Activated T-helper 2 cell treated with anti-CD3 and anti-CD28 coated beads, Interferon-gamma antibody, Interleukin-2, Interleukin-4, amounts not matched to agents 10 μg/mL and 5 μg/mL and 100 μg/mL, durations not matched to agents 14 hours and 24 hours and 36 hours (primary cell): ENCODE measurements around the gene LGALSL. TPM values are rescaled to one million over a fixed set of nuclear protein-coding genes. Genes with fewer than 3 reads are reported as not detected.

Experiments used
- DNase-seq: peaks from one replicate; pipeline ENCODE4 v3.0.0; 2021; ENCODE audit warnings: low spot score
- H3K27ac Mint-ChIP-seq: one replicate; pipeline ENCODE4 v1.8.0; 2021; ENCODE audit warnings: mixed read lengths
- H3K27me3 Mint-ChIP-seq: one replicate; pipeline ENCODE4 v1.8.0; 2021; ENCODE audit warnings: low read depth, mixed read lengths
- H3K36me3 Mint-ChIP-seq: one replicate; pipeline ENCODE4 v1.8.0; 2021; ENCODE audit warnings: low read depth, mixed read lengths
- H3K4me1 Mint-ChIP-seq: one replicate; pipeline ENCODE4 v1.8.0; 2021; ENCODE audit warnings: low read depth, mixed read lengths
- H3K4me3 Mint-ChIP-seq: one replicate; pipeline ENCODE4 v1.8.0; 2021; ENCODE audit warnings: low read depth, mild to moderate bottlenecking, moderate library complexity, mixed read lengths
- H3K9me3 Mint-ChIP-seq: one replicate; pipeline ENCODE4 v1.8.0; 2021; ENCODE audit warnings: mixed read lengths
- intact Hi-C: fragments of 100-400 bp; cut with micrococcal nuclease; formaldehyde crosslinking; loops from one replicate; pipeline ENCODE4 v1.15.1; 2023
- total RNA-seq: library from RNA; stranded (reverse); gene quantifications from 2 replicates; pipeline ENCODE4 v1.2.3, GENCODE V29; 2022

LGALSL gene
- total RNA-seq, 1 donor from 2014 or later = 2.6 TPM

DNA sequence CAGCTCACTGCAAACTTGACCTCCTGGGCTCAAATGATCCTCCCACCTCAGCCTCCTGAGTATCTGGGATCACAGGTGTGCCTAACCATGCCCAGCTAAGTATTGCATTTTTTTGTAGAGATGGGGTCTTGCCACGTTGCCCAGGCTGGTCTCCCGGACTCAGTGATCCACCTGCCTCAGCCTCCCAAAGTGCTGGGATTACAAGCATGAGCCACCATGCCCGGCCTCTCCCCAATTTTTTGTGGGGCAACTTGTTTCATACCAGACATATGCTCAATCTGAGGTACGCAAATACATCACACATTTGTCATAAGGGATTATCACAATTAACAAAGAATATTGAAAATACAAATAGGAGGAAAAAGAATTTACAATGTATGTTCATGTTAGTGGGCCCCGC lies 27.7 kb downstream of the LGALSL start:
- intact Hi-C loops = no loop called here
- no peak overlapping the region for H3K27ac Mint-ChIP-seq

DNA sequence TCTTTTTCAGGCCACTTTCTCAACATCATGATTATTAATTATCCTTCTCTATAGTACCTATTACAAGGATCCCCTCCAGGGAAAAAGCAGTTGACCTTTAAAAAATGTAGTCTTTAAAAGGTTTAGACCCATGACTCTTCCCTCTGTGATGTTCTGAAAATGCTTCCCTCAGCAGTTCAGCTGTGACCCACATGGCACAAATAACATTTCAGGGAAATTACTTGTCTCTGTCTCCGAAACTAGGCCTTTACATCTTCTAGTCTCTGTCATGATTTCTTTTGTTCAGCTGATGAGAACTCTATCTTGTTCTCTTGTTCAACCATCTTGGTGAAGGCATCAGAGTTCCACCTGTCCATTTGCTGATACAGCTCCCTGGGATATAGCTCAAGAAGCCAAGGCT lies 28.3 kb downstream of the LGALSL start:
- Mint-ChIP-seq H3K27ac (no peak overlapping the region), H3K4me1 (peaks cover 15% of the 10 kb centered on the region), H3K4me3 (no peak overlapping the region), H3K9me3 (no peaks in the 10 kb centered on the region), H3K27me3 (peaks cover 20% of the 10 kb centered on the region), H3K36me3 (no peaks in the 10 kb centered on the region)
- intact Hi-C loops = no loop called here
- no peak for DNase-seq

More for the DNA sequence above, 27.7 kb downstream of the LGALSL start:
- H3K27me3 Mint-ChIP-seq = peaks cover 16% of the 10 kb centered on the region
- H3K4me1 Mint-ChIP-seq = peaks cover 15% of the 10 kb centered on the region
- no peak for DNase-seq
- H3K9me3 Mint-ChIP-seq = no peaks in the 10 kb centered on the region
- H3K36me3 Mint-ChIP-seq = no peaks in the 10 kb centered on the region
- H3K4me3 Mint-ChIP-seq = no peak overlapping the region

DNA sequence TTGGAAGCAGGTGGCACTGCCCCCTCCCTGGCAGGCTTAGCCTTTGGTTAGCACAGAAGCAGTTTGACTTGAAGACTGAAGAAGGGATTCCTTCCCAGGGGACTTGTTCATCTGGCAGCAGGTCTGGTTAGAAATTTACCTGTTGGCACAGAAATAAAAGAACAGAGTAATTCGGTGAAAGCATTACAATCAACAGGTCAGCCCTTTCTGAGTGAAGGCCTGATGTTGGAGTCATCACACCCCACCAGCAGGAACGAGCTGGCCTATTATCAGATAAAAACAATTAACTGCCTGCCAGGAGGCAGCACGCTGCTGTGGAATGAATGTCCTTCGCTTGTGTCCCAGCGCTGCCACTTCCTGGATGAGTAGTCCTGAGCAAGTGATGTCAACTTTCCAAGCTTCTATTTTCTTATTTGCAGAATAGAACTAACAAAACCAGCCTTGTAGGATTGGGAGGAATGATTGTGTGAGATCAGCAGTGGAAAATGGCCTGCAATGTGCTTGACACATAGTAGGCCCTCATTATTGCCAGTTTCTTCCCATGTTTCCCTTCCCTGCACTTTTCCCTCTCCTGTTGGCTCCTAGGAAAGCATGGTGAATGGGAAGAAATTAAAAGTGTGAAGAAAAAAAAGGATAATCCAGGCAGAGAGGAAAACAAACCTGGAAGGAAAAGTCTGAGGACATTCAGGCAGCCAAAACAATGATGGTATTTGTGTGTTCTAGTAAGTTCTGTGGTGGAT lies 29.0 kb downstream of the LGALSL start:
- Mint-ChIP-seq H3K4me1 (peaks cover 15% of the 10 kb centered on the region), H3K27ac (no peak overlapping the region), H3K9me3 (no peaks in the 10 kb centered on the region), H3K27me3 (peaks cover 23% of the 10 kb centered on the region), H3K4me3 (no peak overlapping the region), H3K36me3 (no peaks in the 10 kb centered on the region)
- DNase-seq = no peak
- intact Hi-C loops = no loop called here

DNA sequence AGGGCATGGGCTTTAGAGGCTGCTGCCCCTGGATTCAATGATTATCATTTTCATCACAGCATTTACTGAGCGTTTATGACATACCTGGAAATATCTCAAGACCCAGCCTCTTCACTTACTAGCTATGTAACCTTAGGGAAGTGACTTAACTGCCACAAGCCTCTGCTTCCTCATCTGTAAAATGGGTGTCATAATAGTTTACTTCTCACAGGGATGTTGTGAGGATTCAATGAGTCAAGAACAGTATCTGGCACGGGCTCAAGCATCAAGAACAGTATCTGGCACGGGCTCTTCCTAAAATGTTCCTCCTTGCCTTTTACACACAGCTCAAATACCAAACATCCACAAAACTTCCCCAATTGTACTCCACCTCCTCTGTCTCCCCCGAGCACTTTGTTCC lies 31.4 kb downstream of the LGALSL start:
- no peak for DNase-seq
- intact Hi-C loops = no loop called here
- no peaks in the 10 kb centered on the region for H3K9me3 Mint-ChIP-seq
- no peak overlapping the region for H3K27ac Mint-ChIP-seq
- H3K36me3 Mint-ChIP-seq = no peaks in the 10 kb centered on the region
- peaks cover 25% of the 10 kb centered on the region for H3K27me3 Mint-ChIP-seq
- no peak overlapping the region for H3K4me3 Mint-ChIP-seq
- H3K4me1 Mint-ChIP-seq = peaks cover 17% of the 10 kb centered on the region

DNA sequence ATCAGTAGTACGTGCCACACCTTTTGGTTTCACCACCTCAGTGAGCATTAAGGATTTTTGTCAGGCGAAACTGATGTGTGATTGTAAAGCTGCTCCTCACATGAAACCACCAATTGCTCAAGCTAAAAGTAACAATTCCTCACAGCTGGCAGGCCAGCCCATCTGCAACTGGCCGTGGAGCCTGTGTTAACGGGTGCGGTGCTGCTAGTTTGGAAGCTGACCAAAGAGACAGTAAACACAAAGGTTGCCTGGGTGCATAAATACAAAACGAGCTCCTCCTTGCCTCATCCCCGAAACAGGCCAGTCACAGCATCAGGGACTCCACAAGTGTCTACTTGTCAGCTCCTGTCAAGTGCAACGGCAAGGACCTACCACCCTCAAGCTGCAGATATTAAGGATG lies 32.0 kb downstream of the LGALSL start:
- intact Hi-C loops = no loop called here
- no peak overlapping the region for H3K27ac Mint-ChIP-seq
- no peaks in the 10 kb centered on the region for H3K36me3 Mint-ChIP-seq
- no peak overlapping the region for H3K4me3 Mint-ChIP-seq
- DNase-seq = no peak
- H3K9me3 Mint-ChIP-seq = no peaks in the 10 kb centered on the region
- peaks cover 16% of the 10 kb centered on the region for H3K4me1 Mint-ChIP-seq
- peaks cover 25% of the 10 kb centered on the region for H3K27me3 Mint-ChIP-seq

DNA sequence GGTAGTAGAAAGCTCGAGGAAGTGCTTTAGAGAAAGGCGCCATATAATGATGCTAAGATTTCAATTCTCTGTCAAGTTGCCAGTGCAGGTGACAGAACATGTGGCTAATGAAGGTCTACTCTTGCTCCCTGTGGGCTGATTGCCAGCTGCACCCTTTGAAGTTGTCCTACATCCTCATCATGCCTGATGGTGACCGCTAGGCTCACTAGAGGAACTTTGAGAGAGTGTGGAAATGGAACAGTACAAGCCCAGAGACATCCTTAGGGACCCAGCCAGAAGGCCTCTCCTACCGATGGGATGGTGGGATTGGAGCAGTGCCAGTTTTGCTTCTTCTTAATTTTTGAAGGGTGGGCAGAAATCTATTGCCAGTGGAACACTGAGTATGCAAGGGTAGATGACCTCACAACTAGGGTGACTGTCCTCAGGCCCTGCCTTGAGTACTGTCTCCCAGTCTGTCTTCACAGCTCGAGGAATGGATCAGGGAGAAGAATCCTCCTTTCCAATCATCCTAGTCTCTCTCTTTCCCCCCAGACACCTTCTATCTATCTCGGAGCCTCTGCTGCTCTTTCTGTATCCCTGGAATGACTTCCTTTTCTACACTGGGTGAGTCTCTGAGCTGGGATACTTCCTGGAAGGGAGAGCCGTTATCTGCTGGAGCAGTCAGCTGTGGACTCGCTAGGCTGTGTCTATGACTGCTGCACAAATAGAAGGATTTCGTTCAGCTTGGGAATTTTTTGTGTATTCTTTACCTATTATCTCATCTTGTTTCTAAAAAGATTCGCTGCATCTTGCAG lies 33.5 kb downstream of the LGALSL start:
- Mint-ChIP-seq H3K27me3 (peaks cover 36% of the 10 kb centered on the region), H3K4me1 (peaks cover 15% of the 10 kb centered on the region), H3K4me3 (no peak overlapping the region), H3K36me3 (no peaks in the 10 kb centered on the region), H3K27ac (no peak overlapping the region), H3K9me3 (no peaks in the 10 kb centered on the region)
- intact Hi-C loops = loop anchor here (1.0 kb wide), 2 partner anchors 156 to 438 kb away; no protein-coding TSS in a partner anchor
- no peak for DNase-seq

DNA sequence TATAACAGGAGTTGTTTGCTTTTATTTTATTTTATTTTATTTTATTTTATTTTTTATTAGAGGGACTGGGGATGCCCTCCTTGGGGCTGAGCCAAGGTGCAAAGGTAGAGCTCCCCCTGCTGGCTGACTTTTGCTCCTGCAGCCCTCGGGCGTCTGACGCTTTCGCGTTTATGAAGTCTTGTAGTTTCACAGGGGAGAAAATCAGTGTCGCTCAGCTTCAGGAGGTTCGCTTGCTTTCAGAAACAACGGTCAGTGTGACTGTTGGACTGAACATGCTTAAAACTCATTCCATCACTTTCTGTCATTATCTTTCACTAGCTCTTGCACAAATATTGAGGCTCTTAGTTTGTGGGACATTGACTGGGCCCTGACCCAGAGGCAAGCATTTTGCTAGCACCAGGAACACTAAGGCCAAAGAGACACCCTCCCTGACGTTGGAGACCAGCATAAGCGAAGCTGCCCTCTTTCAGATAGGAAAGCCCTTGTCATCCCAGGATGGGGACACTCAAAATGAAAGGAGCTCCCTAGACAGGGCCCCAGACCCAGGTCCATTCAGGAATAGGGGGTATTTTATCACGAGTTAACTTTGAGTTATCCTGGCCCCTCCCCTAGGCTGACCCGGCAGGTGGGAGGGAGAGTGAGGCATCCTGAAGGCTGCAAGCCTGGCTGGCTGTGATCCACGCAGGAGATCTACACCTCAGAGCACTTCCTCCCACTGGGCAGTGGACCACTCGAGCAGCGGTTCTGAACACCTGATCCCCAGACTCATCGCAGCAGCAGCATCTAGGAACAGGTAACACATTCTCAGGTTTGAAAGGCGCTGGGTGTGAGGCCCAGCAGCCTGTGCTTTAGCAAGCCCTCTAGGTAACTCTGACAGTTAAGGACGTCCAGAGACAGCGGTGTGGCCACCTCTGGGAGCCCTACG lies 34.4 kb downstream of the LGALSL start:
- H3K4me3 Mint-ChIP-seq = no peak overlapping the region
- no peak overlapping the region for H3K27ac Mint-ChIP-seq
- no peaks in the 10 kb centered on the region for H3K36me3 Mint-ChIP-seq
- intact Hi-C loops = loop anchor here (1.0 kb wide), 2 partner anchors 157 to 439 kb away; no protein-coding TSS in a partner anchor
- no peaks in the 10 kb centered on the region for H3K9me3 Mint-ChIP-seq
- H3K27me3 Mint-ChIP-seq = peaks cover 39% of the 10 kb centered on the region
- H3K4me1 Mint-ChIP-seq = peaks cover 15% of the 10 kb centered on the region
- DNase-seq = peak; percentile 55

DNA sequence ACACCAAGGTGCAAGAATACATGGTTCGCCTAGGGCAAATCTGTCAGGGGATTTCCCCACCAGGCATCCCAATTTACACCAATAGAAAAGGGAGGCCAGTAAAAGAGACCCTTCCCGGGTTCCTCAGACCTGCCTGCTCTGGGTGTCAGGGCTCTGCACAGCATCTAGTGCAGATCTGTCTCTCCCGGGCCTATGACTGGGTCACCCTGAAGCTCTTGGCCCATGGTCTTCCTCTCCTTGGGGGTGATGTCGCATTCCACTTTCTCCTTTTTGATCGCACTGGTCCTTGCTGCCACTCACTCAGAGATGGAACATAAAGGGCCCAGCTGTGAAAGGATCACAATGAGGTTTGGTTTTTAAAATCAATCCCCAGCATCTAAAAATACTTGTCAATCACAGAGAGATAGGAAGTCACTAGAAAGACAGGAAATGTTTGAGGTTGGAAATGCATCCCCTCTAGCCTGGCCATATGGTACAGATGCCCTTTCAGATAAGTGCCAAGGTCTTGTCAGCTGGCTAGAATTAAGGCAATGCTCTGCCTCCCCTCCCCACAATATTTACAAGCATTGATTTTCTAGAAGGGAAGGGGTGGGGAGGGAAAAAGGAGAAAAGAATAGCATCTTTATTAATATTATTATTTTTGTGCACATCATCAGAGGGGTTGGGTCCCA lies 35.3 kb downstream of the LGALSL start:
- peaks cover 15% of the 10 kb centered on the region for H3K4me1 Mint-ChIP-seq
- intact Hi-C loops = no loop called here

DNA sequence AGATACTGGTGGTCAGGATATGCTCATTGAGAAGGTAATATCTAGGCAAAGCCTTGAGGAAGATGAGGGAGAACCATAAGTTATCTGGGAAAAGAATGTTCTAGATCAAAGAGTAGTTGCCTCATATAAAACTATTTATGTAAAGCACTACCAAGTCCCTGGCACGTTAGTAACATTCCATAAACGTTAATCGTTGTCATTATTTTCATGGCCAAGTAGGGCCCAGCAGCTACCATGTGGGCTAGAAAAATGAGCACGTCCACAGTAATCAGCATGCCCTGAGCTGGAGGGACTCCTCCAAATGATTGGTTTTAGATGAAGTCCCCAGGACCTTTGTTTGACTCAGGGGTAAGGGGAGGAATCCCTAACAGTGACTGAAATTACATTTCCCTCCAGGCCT lies 37.5 kb downstream of the LGALSL start:
- no peaks in the 10 kb centered on the region for H3K9me3 Mint-ChIP-seq
- DNase-seq = no peak
- H3K27ac Mint-ChIP-seq = no peak overlapping the region
- H3K36me3 Mint-ChIP-seq = no peaks in the 10 kb centered on the region
- intact Hi-C loops = no loop called here
- no peak overlapping the region for H3K4me3 Mint-ChIP-seq
- peaks cover 15% of the 10 kb centered on the region for H3K4me1 Mint-ChIP-seq
- H3K27me3 Mint-ChIP-seq = peaks cover 45% of the 10 kb centered on the region

More for the DNA sequence above, 35.3 kb downstream of the LGALSL start:
- H3K36me3 Mint-ChIP-seq = no peaks in the 10 kb centered on the region
- DNase-seq = no peak
- peaks cover 45% of the 10 kb centered on the region for H3K27me3 Mint-ChIP-seq
- no peak overlapping the region for H3K27ac Mint-ChIP-seq
- no peaks in the 10 kb centered on the region for H3K9me3 Mint-ChIP-seq
- no peak overlapping the region for H3K4me3 Mint-ChIP-seq

DNA sequence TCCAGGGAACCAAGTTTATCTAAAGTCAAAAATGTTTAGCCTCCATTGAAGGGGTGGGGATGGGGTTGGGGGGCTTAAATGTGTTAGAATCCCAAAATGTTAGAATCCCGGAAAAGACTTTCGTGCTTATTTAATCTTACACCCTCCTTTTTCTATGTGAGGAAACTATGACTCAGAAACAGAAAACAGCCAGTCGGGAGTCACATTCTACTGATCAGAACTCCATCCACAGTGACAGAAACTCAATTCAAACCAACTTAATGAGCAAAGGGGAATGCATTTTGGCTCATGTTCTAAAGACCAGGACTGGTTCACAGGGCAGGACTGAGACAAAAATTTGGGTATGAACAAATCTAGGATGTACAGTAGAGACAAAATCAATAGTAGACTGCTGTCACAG lies 38.3 kb downstream of the LGALSL start:
- Mint-ChIP-seq H3K9me3 (no peaks in the 10 kb centered on the region), H3K4me3 (no peak overlapping the region), H3K36me3 (no peaks in the 10 kb centered on the region), H3K4me1 (peaks cover 15% of the 10 kb centered on the region), H3K27me3 (peaks cover 49% of the 10 kb centered on the region), H3K27ac (no peak overlapping the region)
- DNase-seq = no peak
- intact Hi-C loops = no loop called here

DNA sequence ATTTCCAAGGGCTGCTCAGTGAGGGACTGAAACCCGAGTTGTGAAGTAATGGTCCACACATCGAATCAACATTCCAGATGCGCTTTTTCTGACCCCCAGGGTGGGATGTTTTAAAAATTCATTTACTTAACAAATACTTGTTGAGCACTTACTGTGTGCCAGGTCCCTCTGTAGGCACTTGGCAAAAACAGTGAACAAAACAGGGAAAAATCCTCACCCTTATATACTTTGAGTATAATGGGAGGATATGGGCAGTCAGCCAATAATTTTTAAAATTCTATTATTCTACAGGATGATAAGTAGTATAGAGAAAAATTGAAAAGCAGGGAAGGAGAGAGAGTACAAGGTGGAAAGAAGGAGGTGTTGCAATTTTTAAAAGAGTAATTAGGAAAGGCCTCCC lies 38.9 kb downstream of the LGALSL start:
- DNase-seq = no peak
- peaks cover 47% of the 10 kb centered on the region for H3K27me3 Mint-ChIP-seq
- H3K36me3 Mint-ChIP-seq = no peaks in the 10 kb centered on the region
- H3K4me3 Mint-ChIP-seq = no peak overlapping the region
- H3K9me3 Mint-ChIP-seq = no peaks in the 10 kb centered on the region
- no peak overlapping the region for H3K27ac Mint-ChIP-seq
- intact Hi-C loops = no loop called here
- peaks cover 15% of the 10 kb centered on the region for H3K4me1 Mint-ChIP-seq

DNA sequence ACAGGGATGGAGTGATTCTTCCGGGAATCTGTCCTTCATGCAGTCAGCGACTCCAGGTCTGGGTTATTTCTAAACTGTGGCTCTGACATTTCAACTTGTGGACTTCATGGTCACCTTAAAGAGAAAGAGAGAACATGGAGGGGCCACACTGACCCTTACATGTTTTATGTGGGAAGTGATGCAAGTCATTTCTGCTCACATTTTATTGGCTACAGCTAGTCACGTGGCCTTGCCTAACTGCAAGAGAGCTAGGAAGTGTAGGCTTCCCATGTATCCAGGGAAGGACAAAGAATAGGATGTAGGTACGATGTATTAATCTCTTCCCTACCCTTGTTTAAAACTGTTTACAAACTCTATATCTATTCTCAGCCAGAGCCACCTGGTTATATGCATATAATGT lies 39.8 kb downstream of the LGALSL start:
- Mint-ChIP-seq H3K4me1 (peaks cover 7% of the 10 kb centered on the region), H3K27ac (no peak overlapping the region), H3K27me3 (peaks cover 57% of the 10 kb centered on the region), H3K36me3 (no peaks in the 10 kb centered on the region), H3K4me3 (no peak overlapping the region), H3K9me3 (no peaks in the 10 kb centered on the region)
- intact Hi-C loops = no loop called here
- no peak for DNase-seq
